KMS-11 (cell line): ENCODE data around the gene ITPRIPL2.

Source experiments
- H2AFZ ChIP-seq: fragments of 200-600 bp; sonication (generic); 2 replicates; pipeline ENCODE4 v1.6.1; 2016; ENCODE audit warnings: antibody characterized with exemption, mixed run types, low read depth
- H3K27ac ChIP-seq: fragments of 200-600 bp; sonication (generic); 2 replicates; pipeline ENCODE4 v1.6.1; 2016; ENCODE audit warnings: mild to moderate bottlenecking, mixed run types
- H3K27me3 ChIP-seq: fragments of 200-600 bp; sonication (generic); 2 replicates; pipeline ENCODE4 v1.6.1; 2017; ENCODE audit warnings: mild to moderate bottlenecking, low read depth, mixed run types, moderate library complexity; ENCODE audit not compliant: insufficient read depth
- H3K36me3 ChIP-seq: fragments of 200-600 bp; sonication (generic); 2 replicates; pipeline ENCODE4 v1.6.1; 2017; ENCODE audit warnings: mild to moderate bottlenecking, mixed run types; ENCODE audit not compliant: insufficient read depth
- H3K4me1 ChIP-seq: fragments of 200-600 bp; sonication (generic); 2 replicates; pipeline ENCODE4 v1.6.1; 2016; ENCODE audit warnings: mild to moderate bottlenecking, low read depth, mixed run types; ENCODE audit not compliant: poor library complexity, severe bottlenecking
- H3K4me2 ChIP-seq: fragments of 200-600 bp; sonication (generic); 2 replicates; pipeline ENCODE4 v1.7.0; 2016; ENCODE audit warnings: mild to moderate bottlenecking, mixed run types
- H3K4me3 ChIP-seq: fragments of 200-600 bp; sonication (generic); IDR thresholded peaks from 2 replicates; pipeline ENCODE4 v1.6.1; 2017; ENCODE audit warnings: low read depth, low read length, mixed read lengths; ENCODE audit not compliant: insufficient read depth
- H3K79me2 ChIP-seq: fragments of 200-600 bp; sonication (generic); 2 replicates; pipeline ENCODE4 v1.6.1; 2016; ENCODE audit warnings: low read depth, mixed run types; ENCODE audit not compliant: insufficient read depth
- H3K9ac ChIP-seq: fragments of 200-600 bp; sonication (generic); 2 replicates; pipeline ENCODE4 v1.6.1; 2016; ENCODE audit warnings: mild to moderate bottlenecking, mixed run types
- H4K20me1 ChIP-seq: fragments of 200-600 bp; sonication (generic); 2 replicates; pipeline ENCODE4 v1.6.1; 2016; ENCODE audit warnings: mild to moderate bottlenecking, mixed run types; ENCODE audit not compliant: insufficient read depth
- TF ChIP-seq, protein P1 (sequence below): fragments of 200-600 bp; sonication (generic); conservative IDR thresholded peaks from 2 replicates; pipeline ENCODE4 v1.6.1; 2017; ENCODE audit warnings: low read depth, mild to moderate bottlenecking, antibody characterized with exemption, low read length, moderate library complexity, mixed read lengths

Gene ITPRIPL2

DNA sequence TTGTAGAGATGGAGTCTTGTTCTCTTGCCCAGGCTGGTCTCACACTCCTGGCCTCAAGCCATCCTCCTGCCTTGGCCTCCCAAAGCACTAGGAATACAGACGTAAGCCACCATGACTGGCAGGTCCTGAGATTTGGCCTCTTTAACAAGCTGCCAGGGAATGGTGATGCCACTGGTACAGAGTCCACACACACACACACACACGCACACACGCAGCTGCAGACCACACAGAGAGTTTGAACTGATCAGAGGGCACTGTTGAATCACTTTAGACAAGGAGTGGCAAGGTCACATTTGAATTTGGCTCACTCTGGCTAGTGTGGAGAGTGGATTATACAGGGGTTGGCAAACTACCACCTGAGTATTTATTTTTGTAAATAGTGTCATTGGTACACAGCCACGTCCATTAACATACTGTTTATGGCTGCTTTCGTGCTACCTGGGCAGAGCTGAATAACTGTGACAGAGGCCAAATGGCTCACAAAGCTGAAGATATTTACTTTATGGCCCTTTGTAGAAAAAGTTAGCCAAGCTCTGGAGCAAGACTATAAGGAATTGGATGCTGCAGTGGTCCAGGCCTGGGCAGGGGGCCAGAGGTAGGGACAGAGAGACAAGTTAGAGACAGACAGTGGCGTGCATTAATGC, 9.9 kb downstream of the ITPRIPL2 start:
- no peaks in the 10 kb centered on the region for H3K27me3 ChIP-seq
- H3K4me3 ChIP-seq, result no peak overlapping the region
- no peak overlapping the region for H2AFZ ChIP-seq
- no peak overlapping the region for H3K27ac ChIP-seq
- H3K36me3 ChIP-seq, result no peaks in the 10 kb centered on the region
- no peak overlapping the region for H3K9ac ChIP-seq
- H3K4me2 ChIP-seq, result no peak overlapping the region
- H3K4me1 ChIP-seq, result no peaks in the 10 kb centered on the region
- no peaks in the 10 kb centered on the region for H3K79me2 ChIP-seq
- no peaks in the 10 kb centered on the region for H4K20me1 ChIP-seq
- TF ChIP-seq, protein P1, sequence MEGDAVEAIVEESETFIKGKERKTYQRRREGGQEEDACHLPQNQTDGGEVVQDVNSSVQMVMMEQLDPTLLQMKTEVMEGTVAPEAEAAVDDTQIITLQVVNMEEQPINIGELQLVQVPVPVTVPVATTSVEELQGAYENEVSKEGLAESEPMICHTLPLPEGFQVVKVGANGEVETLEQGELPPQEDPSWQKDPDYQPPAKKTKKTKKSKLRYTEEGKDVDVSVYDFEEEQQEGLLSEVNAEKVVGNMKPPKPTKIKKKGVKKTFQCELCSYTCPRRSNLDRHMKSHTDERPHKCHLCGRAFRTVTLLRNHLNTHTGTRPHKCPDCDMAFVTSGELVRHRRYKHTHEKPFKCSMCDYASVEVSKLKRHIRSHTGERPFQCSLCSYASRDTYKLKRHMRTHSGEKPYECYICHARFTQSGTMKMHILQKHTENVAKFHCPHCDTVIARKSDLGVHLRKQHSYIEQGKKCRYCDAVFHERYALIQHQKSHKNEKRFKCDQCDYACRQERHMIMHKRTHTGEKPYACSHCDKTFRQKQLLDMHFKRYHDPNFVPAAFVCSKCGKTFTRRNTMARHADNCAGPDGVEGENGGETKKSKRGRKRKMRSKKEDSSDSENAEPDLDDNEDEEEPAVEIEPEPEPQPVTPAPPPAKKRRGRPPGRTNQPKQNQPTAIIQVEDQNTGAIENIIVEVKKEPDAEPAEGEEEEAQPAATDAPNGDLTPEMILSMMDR, result no peak

DNA sequence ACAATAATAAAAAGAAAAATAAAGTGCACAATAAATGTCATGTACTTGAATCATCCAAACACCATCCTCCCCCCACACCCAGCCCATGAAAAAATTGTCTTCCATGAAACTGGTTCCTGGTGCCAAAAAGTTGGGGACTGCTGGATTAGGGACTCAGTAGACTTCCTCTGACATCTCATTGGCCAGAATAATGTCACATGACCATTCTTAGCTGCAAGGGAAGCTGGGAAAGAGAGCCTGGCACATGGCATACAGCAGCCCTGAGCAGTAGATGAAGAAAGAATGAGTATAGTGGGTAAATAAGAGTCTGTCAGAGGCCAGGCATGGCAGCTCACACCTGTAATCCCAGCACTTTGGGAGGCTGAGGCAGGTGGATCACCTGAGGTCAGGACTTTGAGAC, 12.5 kb downstream of the ITPRIPL2 start:
- no peaks in the 10 kb centered on the region for H3K27me3 ChIP-seq
- H2AFZ ChIP-seq, result no peak overlapping the region
- H3K79me2 ChIP-seq, result no peaks in the 10 kb centered on the region
- no peaks in the 10 kb centered on the region for H4K20me1 ChIP-seq
- H3K4me3 ChIP-seq, result no peak overlapping the region
- H3K27ac ChIP-seq, result no peak overlapping the region
- H3K4me1 ChIP-seq, result no peaks in the 10 kb centered on the region
- no peak overlapping the region for H3K4me2 ChIP-seq
- TF ChIP-seq, protein P1, result no peak
- H3K36me3 ChIP-seq, result no peaks in the 10 kb centered on the region
- no peak overlapping the region for H3K9ac ChIP-seq

DNA sequence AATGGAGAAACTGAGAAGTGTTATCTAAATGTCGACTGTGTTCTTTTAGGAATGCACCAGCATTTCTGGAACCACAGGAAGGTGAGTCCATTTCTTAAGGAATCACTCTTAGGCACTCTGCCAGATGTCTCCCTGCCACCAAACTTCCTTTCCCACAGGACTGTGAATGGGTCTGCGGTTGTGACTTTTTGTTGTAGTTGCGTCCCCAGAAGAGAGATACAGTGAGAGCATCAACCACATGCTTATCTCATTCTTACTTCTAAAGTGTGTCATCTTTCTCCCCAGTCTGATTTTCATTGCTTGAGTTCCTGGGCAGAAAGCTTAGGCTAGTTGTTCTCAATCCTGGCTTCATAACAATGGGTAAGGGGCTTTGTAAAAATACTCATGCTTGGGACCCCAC, 13.4 kb downstream of the ITPRIPL2 start:
- Histone ChIP-seq H3K4me3 (no peak overlapping the region), H3K27ac (no peak overlapping the region), H4K20me1 (no peaks in the 10 kb centered on the region), H3K4me2 (no peak overlapping the region), H3K9ac (no peak overlapping the region), H3K79me2 (no peaks in the 10 kb centered on the region), H3K36me3 (no peaks in the 10 kb centered on the region), H3K27me3 (no peaks in the 10 kb centered on the region), H2AFZ (no peak overlapping the region), H3K4me1 (no peaks in the 10 kb centered on the region)
- TF ChIP-seq, protein P1, result no peak

DNA sequence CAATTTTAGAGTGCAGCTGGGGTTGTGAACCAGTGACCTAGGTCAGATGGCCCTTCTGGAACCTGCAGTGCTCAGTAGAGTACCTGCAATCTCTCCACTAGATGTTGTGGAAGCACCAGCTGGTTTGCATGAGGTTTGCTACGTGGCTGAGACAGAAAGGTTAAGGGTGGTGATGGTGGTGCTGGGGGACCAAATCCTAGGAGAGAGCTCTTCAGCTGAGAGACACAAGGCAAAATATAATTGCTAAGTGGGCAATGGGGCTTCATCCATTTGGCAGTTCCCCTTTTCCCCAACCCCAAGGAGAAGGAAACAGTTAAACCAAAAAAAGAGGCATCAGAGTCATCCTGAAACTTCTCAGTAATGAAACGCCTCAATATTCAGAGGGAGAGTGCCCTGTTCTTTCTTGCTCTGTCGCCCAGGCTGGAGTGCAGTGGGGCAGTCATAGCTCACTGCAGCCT, 13.9 kb downstream of the ITPRIPL2 start:
- H3K27me3 ChIP-seq, result no peaks in the 10 kb centered on the region
- H3K79me2 ChIP-seq, result no peaks in the 10 kb centered on the region
- H4K20me1 ChIP-seq, result no peaks in the 10 kb centered on the region
- TF ChIP-seq, protein P1, result no peak
- H3K9ac ChIP-seq, result no peak overlapping the region
- H3K4me3 ChIP-seq, result no peak overlapping the region
- no peak overlapping the region for H3K27ac ChIP-seq
- H3K4me1 ChIP-seq, result no peaks in the 10 kb centered on the region
- H2AFZ ChIP-seq, result no peak overlapping the region
- no peaks in the 10 kb centered on the region for H3K36me3 ChIP-seq
- no peak overlapping the region for H3K4me2 ChIP-seq
